Stomach (tissue), 9 donors: ENCODE data around the gene EIF4G3. TPM values are rescaled to one million over a fixed set of nuclear protein-coding genes. Genes with fewer than 3 reads are reported as not detected.

Source experiments
- DNase-seq, 2 donors: peaks; one replicate each; pipeline versions ENCODE4 v3.0.0 to v3.0.0-alpha.2; 2013 to 2019
- H3K27ac ChIP-seq, 5 donors: fragments of 200-600 bp in 4 of 5; sonication (generic) in 4 of 5; one replicate each; pipeline ENCODE4 v1.5.1; 2013 to 2019; ENCODE audit warnings: mild to moderate bottlenecking in 1 of 5, moderate library complexity in 1 of 5
- H3K27me3 ChIP-seq, 3 donors: fragments of 200-600 bp; sonication (generic); one replicate each; pipeline ENCODE4 v1.5.1; 2017 to 2019; ENCODE audit warnings: mixed run types in 1 of 3
- H3K36me3 ChIP-seq, 4 donors: fragments of 200-600 bp; sonication (generic); 1 replicate in 3 of 4; 2 replicates in 1 of 4; pipeline ENCODE4 v1.5.1; 2016 to 2019
- H3K4me1 ChIP-seq, 4 donors: fragments of 200-600 bp; sonication (generic); one replicate each; pipeline ENCODE4 v1.5.1; 2016 to 2019
- H3K4me3 ChIP-seq, 4 donors: fragments of 200-600 bp; sonication (generic) in 3 of 4; one replicate each; pipeline ENCODE4 v1.5.1; 2016 to 2019; ENCODE audit warnings: mild to moderate bottlenecking in 1 of 4
- H3K9me3 ChIP-seq, 4 donors: fragments of 200-600 bp; sonication (generic); one replicate each; pipeline ENCODE4 v1.5.1; 2016 to 2019
- CTCF ChIP-seq, 7 experiments: fragments of 450-650 bp in 4 of 7; fragments of 200-600 bp in 3 of 7; sonication (generic) in 3 of 7; IDR thresholded peaks; one replicate each; pipeline ENCODE4 v1.5.1; 2016 to 2019; ENCODE audit warnings: antibody characterized with exemption in 7 of 7, control low read depth in 2 of 7, mild to moderate bottlenecking in 1 of 7
- EP300 ChIP-seq: sonication (generic); formaldehyde crosslinking; IDR thresholded peaks from one replicate; pipeline ENCODE4 v1.6.1; 2017; ENCODE audit warnings: antibody characterized with exemption
- POLR2A ChIP-seq, 4 donors: fragments of 450-650 bp; IDR thresholded peaks; one replicate each; pipeline ENCODE4 v1.6.1; 2016; ENCODE audit warnings: antibody characterized with exemption in 4 of 4, control low read depth in 2 of 4, mild to moderate bottlenecking in 1 of 4, moderate library complexity in 1 of 4
- POLR2AphosphoS5 ChIP-seq, 3 donors: sonication (generic); formaldehyde crosslinking; IDR thresholded peaks; one replicate each; pipeline ENCODE4 v1.6.1; 2016; ENCODE audit warnings: antibody characterized with exemption in 3 of 3
- WGBS, 5 donors: extraction: QIAGEN DNeasy Blood & Tissue Kit in 3 of 5; methylation state at CpG; one replicate each; pipeline versions ENCODE4 v1.1.5 to v1.1.7; 2013 to 2018; 5-methylcytosine and 5-hydroxymethylcytosine counted together
- intact Hi-C: fragments of 100-400 bp; cut with DNase I; formaldehyde crosslinking; loops from one replicate; pipeline ENCODE4 v1.15.1; 2023; ENCODE audit warnings: low total_unique reads
- polyA plus RNA-seq, 3 donors: library from polyadenylated mRNA; stranded (reverse); fragments of 200-250 nt; gene quantifications; one replicate each; pipeline ENCODE4 v1.2.3, GENCODE V29; 2013
- total RNA-seq, 5 donors: library from RNA; depleted of rRNA; stranded (reverse); fragments of >200 nt; gene quantifications; one replicate each; pipeline versions ENCODE4 v1.1.0 to v1.2.3, GENCODE V29; 2014 to 2016
- donor health status: healthy with polysubstance abuse.
- donor health status: Bipolar disorder and iron deficiency.
- donor health status: healthy.

The EIF4G3 gene
- total and polyA plus RNA-seq, 8 donors: 6.3 to 63.3 (median 44.7) TPM

DNA sequence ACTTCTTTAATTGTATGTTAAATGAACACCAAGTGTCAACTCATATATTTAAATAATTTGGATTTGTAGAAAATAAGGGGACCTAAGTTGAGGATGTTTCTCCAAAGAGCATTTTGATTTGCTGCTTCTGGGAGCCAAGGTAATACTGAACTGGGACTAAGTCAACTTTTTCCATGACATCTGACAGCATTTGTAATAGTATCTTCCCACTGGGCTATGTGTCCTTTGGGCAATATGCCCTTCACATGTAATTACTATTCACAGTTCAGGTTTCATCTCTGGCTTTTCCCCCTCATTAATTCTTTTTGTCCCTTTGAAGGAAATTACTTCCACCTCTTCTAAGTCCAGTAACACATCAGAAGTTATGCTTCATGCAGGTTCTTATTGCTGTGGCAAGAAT lies 352.9 kb downstream of the EIF4G3 start:
- no peaks in the 10 kb centered on the region for H3K9me3 ChIP-seq
- intact Hi-C loops: no loop called here
- peaks cover 0 to 4% (median 0%) of the 10 kb centered on the region in 4 donors for H3K4me1 ChIP-seq
- no peak overlapping the region for H3K4me3 ChIP-seq
- TF ChIP-seq EP300 (no peak), POLR2A (IDR thresholded peaks at IDR 0.05) (no peak), POLR2AphosphoS5 (IDR thresholded peaks at IDR 0.05) (no peak), CTCF (IDR thresholded peaks at IDR 0.05) (no peak)
- no peaks in the 10 kb centered on the region for H3K27me3 ChIP-seq
- H3K36me3 ChIP-seq: peaks cover 5 to 71% (median 62%) of the 10 kb centered on the region in 4 donors
- DNase-seq: no peak
- no peak overlapping the region for H3K27ac ChIP-seq

GRCh38 chr1:20821466-20821865 lies 355.2 kb downstream of the EIF4G3 start:
- Histone ChIP-seq H3K36me3 (peaks cover 5 to 69% (median 61%) of the 10 kb centered on the region in 4 donors), H3K27ac (no peak overlapping the region), H3K9me3 (no peaks in the 10 kb centered on the region), H3K4me1 (no peaks in the 10 kb centered on the region), H3K4me3 (no peak overlapping the region), H3K27me3 (no peaks in the 10 kb centered on the region)
- 47 to 50% (median 47%) methylated on average over 2 of the region's 2 CpGs for WGBS, 5 donors
- intact Hi-C loops: no loop called here
- no peak for TF ChIP-seq CTCF (IDR thresholded peaks at IDR 0.05)
- no peak for TF ChIP-seq POLR2A (IDR thresholded peaks at IDR 0.05)
- no peak for TF ChIP-seq POLR2AphosphoS5 (IDR thresholded peaks at IDR 0.05)
- TF ChIP-seq EP300: no peak
- DNase-seq: no peak

DNA sequence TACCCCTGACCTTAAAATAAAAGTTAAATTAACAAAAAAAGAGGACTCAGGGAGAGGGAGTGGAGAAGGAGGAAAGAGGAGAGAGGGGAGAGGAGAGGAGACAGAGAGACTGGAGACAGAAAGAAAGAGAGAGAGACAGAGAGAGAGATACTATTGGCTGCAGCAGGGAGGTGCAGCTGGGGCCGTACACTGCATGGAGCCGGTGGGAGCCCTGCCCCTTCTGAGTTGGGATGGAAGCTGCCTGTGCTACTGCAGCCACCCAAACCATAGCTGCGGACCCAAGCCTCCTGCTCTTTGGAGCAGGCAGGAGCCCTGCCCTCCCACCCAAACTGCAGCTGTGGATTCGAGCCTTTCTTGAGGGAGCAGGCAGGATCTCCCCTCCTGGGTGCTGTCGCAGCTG lies 356.9 kb downstream of the EIF4G3 start:
- no peaks in the 10 kb centered on the region for H3K9me3 ChIP-seq
- no peak for TF ChIP-seq CTCF (IDR thresholded peaks at IDR 0.05)
- no peak for TF ChIP-seq POLR2A (IDR thresholded peaks at IDR 0.05)
- TF ChIP-seq POLR2AphosphoS5 (IDR thresholded peaks at IDR 0.05): no peak
- no peak for TF ChIP-seq EP300
- no peak overlapping the region for H3K4me3 ChIP-seq
- H3K36me3 ChIP-seq: peaks cover 5 to 69% (median 58%) of the 10 kb centered on the region in 4 donors
- H3K4me1 ChIP-seq: no peaks in the 10 kb centered on the region
- no peak overlapping the region for H3K27ac ChIP-seq
- intact Hi-C loops: no loop called here
- no peaks in the 10 kb centered on the region for H3K27me3 ChIP-seq
- WGBS, 5 donors: 78 to 100% (median 90%) methylated on average over 5 of the region's 5 CpGs
- DNase-seq: no peak

- Histone ChIP-seq H3K27ac (no peak overlapping the region), H3K4me1 (no peaks in the 10 kb centered on the region), H3K36me3 (peaks cover 0 to 58% (median 41%) of the 10 kb centered on the region in 4 donors), H3K9me3 (no peaks in the 10 kb centered on the region), H3K27me3 (no peaks in the 10 kb centered on the region), H3K4me3 (no peak overlapping the region)
- intact Hi-C loops: no loop called here
- 60 to 85% methylated on average over 1 to 4 of the region's 4 CpGs; no CpG with 5 or more reads in 3 of the 5 donors for WGBS, 5 donors
- no peak for TF ChIP-seq EP300
- TF ChIP-seq CTCF (IDR thresholded peaks at IDR 0.05): no peak
- no peak for TF ChIP-seq POLR2AphosphoS5 (IDR thresholded peaks at IDR 0.05)
- TF ChIP-seq POLR2A (IDR thresholded peaks at IDR 0.05): no peak
- no peak for DNase-seq
Measured at GRCh38 chr1:20814534-20814871, 362.2 kb downstream of the EIF4G3 start.
